Caco-2 (cell line): ENCODE results near the gene BRD1. TPM values are rescaled to one million over a fixed set of nuclear protein-coding genes. Genes with fewer than 3 reads are reported as not detected.

Source experiments
- BruUV-seq: library from RNA; stranded (reverse); fragments of 400-500 nt; replicated peaks from 2 replicates; lab custom pipeline; 2021; lab: Mats Ljungman, UMichigan
- CTCF ChIA-PET: fragments of 300-600 bp; sonication (Branson Sonifier 250); formaldehyde crosslinking; loops from one replicate; lab custom pipeline; 2022; ENCODE audit warnings: antibody characterized with exemption; lab: Charles Lee
- POLR2A ChIA-PET: fragments of 300-600 bp; sonication (Branson Sonifier 250); formaldehyde crosslinking; loops from one replicate; lab custom pipeline; 2022; ENCODE audit warnings: antibody characterized with exemption; lab: Charles Lee
- DNase-seq, 2 experiments: peaks; one replicate each; pipeline versions ENCODE4 v3.0.0 to v3.0.0-alpha.2; 2020 to 2022
- H3K27me3 ChIP-seq: replicated peaks from 2 replicates; pipeline ENCODE4 v1.6.0; 2011; ENCODE audit warnings: low read length; ENCODE audit not compliant: control insufficient read depth, insufficient read depth
- H3K36me3 ChIP-seq: 2 replicates; pipeline ENCODE4 v1.5.1; 2011; ENCODE audit warnings: low read length; ENCODE audit not compliant: control insufficient read depth, insufficient read depth
- H3K4me1 ChIP-seq: fragments of 250-450 bp; sonication (Bioruptor Pico); 2 replicates; pipeline ENCODE4 v1.5.1; 2020; ENCODE audit warnings: mild to moderate bottlenecking
- H3K4me3 ChIP-seq: 2 replicates; pipeline ENCODE4 v1.5.1; 2011; ENCODE audit warnings: low read depth, mild to moderate bottlenecking, control low read depth, low read length
- H3K9me3 ChIP-seq: fragments of 250-450 bp; sonication (Bioruptor Pico); 2 replicates; pipeline ENCODE4 v1.5.1; 2020; ENCODE audit warnings: mild to moderate bottlenecking, moderate library complexity
- H3K27ac Mint-ChIP-seq: one replicate; pipeline ENCODE4 v1.8.0; 2022; ENCODE audit warnings: mixed read lengths; ENCODE audit not compliant: unreplicated experiment
- H3K27me3 Mint-ChIP-seq: one replicate; pipeline ENCODE4 v1.8.0; 2022; ENCODE audit warnings: mixed read lengths; ENCODE audit not compliant: insufficient read depth, unreplicated experiment
- H3K36me3 Mint-ChIP-seq: one replicate; pipeline ENCODE4 v1.8.0; 2022; ENCODE audit warnings: mild to moderate bottlenecking, mixed read lengths; ENCODE audit not compliant: insufficient read depth, unreplicated experiment
- H3K4me1 Mint-ChIP-seq: one replicate; pipeline ENCODE4 v1.8.0; 2022; ENCODE audit warnings: low read depth, mixed read lengths; ENCODE audit not compliant: unreplicated experiment
- H3K4me3 Mint-ChIP-seq: one replicate; pipeline ENCODE4 v1.8.0; 2022; ENCODE audit warnings: mild to moderate bottlenecking, moderate library complexity, mixed read lengths; ENCODE audit not compliant: unreplicated experiment
- H3K9me3 Mint-ChIP-seq: one replicate; pipeline ENCODE4 v1.8.0; 2022; ENCODE audit warnings: mixed read lengths; ENCODE audit not compliant: unreplicated experiment
- CTCF ChIP-seq, 2 experiments: fragments of 200-600 bp in 1 of 2; IDR thresholded peaks; 1 replicate in 1 of 2; 2 replicates in 1 of 2; pipeline versions ENCODE4 v1.5.1 to v1.8.0; 2011 to 2022; ENCODE audit warnings: antibody characterized with exemption in 1 of 2, control low read depth in 1 of 2, inconsistent platforms in 1 of 2, low read depth in 1 of 2, low read length in 1 of 2, mild to moderate bottlenecking in 1 of 2, moderate library complexity in 1 of 2; ENCODE audit not compliant: insufficient read depth in 1 of 2, severe bottlenecking in 1 of 2, unreplicated experiment in 1 of 2
- intact Hi-C: fragments of 100-400 bp; cut with micrococcal nuclease; formaldehyde crosslinking; loops from one replicate; pipeline ENCODE4 v1.10.0; 2022; ENCODE audit not compliant: unreplicated experiment
- total RNA-seq: library from RNA; stranded (reverse); gene quantifications from 2 replicates; pipeline ENCODE4 v1.2.3, GENCODE V29; 2022

The BRD1 gene
- total RNA-seq, 1 experiment from 2014 or later = 46.9 TPM

GRCh38 chr22:49814856-49815255 is 12.8 kb downstream of the BRD1 start:
- no peaks in the 10 kb centered on the region for H3K9me3 ChIP-seq
- H3K4me3 Mint-ChIP-seq = no peak overlapping the region
- peaks cover 80% of the 10 kb centered on the region for H3K36me3 Mint-ChIP-seq
- no peaks in the 10 kb centered on the region for H3K27me3 ChIP-seq
- no peak for TF ChIP-seq CTCF (IDR thresholded peaks at IDR 0.05; ENCODE audit: insufficient read depth in 1 of 2, low read depth in 1 of 2, low read length in 1 of 2, severe bottlenecking in 1 of 2, unreplicated experiment in 1 of 2)
- BruUV-seq = no TSS peak
- no peak overlapping the region for H3K27ac Mint-ChIP-seq
- H3K4me1 Mint-ChIP-seq = peaks cover 12% of the 10 kb centered on the region
- H3K4me1 ChIP-seq = no peaks in the 10 kb centered on the region
- H3K9me3 Mint-ChIP-seq = no peaks in the 10 kb centered on the region
- CTCF ChIA-PET = no interaction called here
- POLR2A ChIA-PET = no interaction called here
- H3K4me3 ChIP-seq = no peak overlapping the region
- H3K36me3 ChIP-seq = no peaks in the 10 kb centered on the region; the same call in 1 of the 2 replicates
- no peaks in the 10 kb centered on the region for H3K27me3 Mint-ChIP-seq
- no peak for DNase-seq
- intact Hi-C loops = no loop called here

DNA sequence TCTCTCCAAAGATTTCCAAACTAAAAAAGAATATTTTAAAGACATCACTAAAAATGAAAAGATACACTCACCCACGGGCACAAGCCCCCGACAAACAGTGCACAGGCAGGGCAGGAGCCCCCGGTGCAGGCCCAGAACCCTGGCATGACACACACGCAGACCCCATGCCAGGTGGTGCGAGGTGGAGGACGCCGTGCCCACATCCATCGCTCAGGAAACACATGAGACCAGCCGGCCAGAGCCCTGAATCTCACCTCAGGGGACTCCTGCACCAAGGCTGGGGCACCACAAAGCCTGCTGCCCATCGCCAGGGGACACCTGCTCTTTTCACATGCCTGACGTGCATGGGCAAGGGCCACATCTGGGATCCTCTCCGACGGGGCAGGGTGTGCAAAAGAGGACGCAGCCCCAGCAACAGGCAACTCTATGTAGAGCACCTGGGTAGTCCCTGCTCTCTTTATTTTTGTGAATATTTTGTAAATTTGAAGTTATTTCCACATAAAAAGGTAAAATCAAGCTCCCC is 13.4 kb downstream of the BRD1 start:
- H3K27me3 ChIP-seq = no peaks in the 10 kb centered on the region
- H3K36me3 ChIP-seq = no peaks in the 10 kb centered on the region; the same call in 1 of the 2 replicates
- no TSS peak for BruUV-seq
- TF ChIP-seq CTCF (IDR thresholded peaks at IDR 0.05; ENCODE audit: insufficient read depth in 1 of 2, low read depth in 1 of 2, low read length in 1 of 2, severe bottlenecking in 1 of 2, unreplicated experiment in 1 of 2) = no peak
- intact Hi-C loops = no loop called here
- CTCF ChIA-PET = no interaction called here
- H3K4me1 ChIP-seq = no peaks in the 10 kb centered on the region
- H3K27me3 Mint-ChIP-seq = no peaks in the 10 kb centered on the region
- DNase-seq = no peak
- no peaks in the 10 kb centered on the region for H3K9me3 ChIP-seq
- no peak overlapping the region for H3K27ac Mint-ChIP-seq
- POLR2A ChIA-PET = no interaction called here
- peaks cover 75% of the 10 kb centered on the region for H3K36me3 Mint-ChIP-seq
- no peak overlapping the region for H3K4me3 Mint-ChIP-seq
- no peaks in the 10 kb centered on the region for H3K9me3 Mint-ChIP-seq
- H3K4me3 ChIP-seq = no peak overlapping the region
- H3K4me1 Mint-ChIP-seq = peaks cover 15% of the 10 kb centered on the region

GRCh38 chr22:49812838-49813237 is 14.8 kb downstream of the BRD1 start:
- H3K36me3 Mint-ChIP-seq = peaks cover 74% of the 10 kb centered on the region
- no peak for TF ChIP-seq CTCF (IDR thresholded peaks at IDR 0.05; ENCODE audit: insufficient read depth in 1 of 2, low read depth in 1 of 2, low read length in 1 of 2, severe bottlenecking in 1 of 2, unreplicated experiment in 1 of 2)
- no peaks in the 10 kb centered on the region; the same call in 1 of the 2 replicates for H3K36me3 ChIP-seq
- H3K4me3 Mint-ChIP-seq = no peak overlapping the region
- peaks cover 15% of the 10 kb centered on the region for H3K4me1 Mint-ChIP-seq
- ChIA-PET CTCF (no interaction called here), POLR2A (no interaction called here)
- H3K9me3 Mint-ChIP-seq = no peaks in the 10 kb centered on the region
- no peaks in the 10 kb centered on the region for H3K27me3 Mint-ChIP-seq
- H3K4me1 ChIP-seq = no peaks in the 10 kb centered on the region
- no TSS peak for BruUV-seq
- H3K9me3 ChIP-seq = no peaks in the 10 kb centered on the region
- no peak overlapping the region for H3K4me3 ChIP-seq
- no peak for DNase-seq
- intact Hi-C loops = no loop called here
- H3K27ac Mint-ChIP-seq = no peak overlapping the region
- no peaks in the 10 kb centered on the region for H3K27me3 ChIP-seq
